Naive thymus-derived CD4-positive, alpha-beta T cell (primary cell): ENCODE data around the gene ARMC7. TPM values are rescaled to one million over a fixed set of nuclear protein-coding genes. Genes with fewer than 3 reads are reported as not detected.

Experiments
- ATAC-seq: fragments of 150-1000 bp; cut with Tn5 transposase; 2 replicates; pipeline ENCODE4 v1.10.0; 2021; ENCODE audit warnings: mild to moderate bottlenecking, moderate library complexity
- CTCF ChIA-PET: fragments of 350-600 bp; sonication (Branson Sonifier 250); formaldehyde crosslinking; loops from one replicate; lab custom pipeline; 2021; ENCODE audit warnings: antibody characterized with exemption; lab: Charles Lee
- POLR2A ChIA-PET: fragments of 350-600 bp; sonication (Branson Sonifier 250); formaldehyde crosslinking; loops from one replicate; lab custom pipeline; 2021; ENCODE audit warnings: antibody characterized with exemption, inconsistent platforms; lab: Charles Lee
- DNase-seq, 9 donors: peaks; one replicate each; pipeline versions ENCODE4 v3.0.0 to v3.0.0-alpha.2; 2020 to 2022; ENCODE audit warnings: mixed read lengths in 1 of 9
- H3K27ac ChIP-seq: one replicate; pipeline ENCODE4 v1.7.0; 2013; ENCODE audit warnings: mild to moderate bottlenecking, low read depth, low read length, moderate library complexity
- H3K27me3 ChIP-seq, 2 donors: one replicate each; pipeline ENCODE4 v1.7.0; 2013; ENCODE audit warnings: low read length in 2 of 2, mild to moderate bottlenecking in 2 of 2, moderate library complexity in 2 of 2; ENCODE audit not compliant: control insufficient read depth in 2 of 2, insufficient read depth in 2 of 2
- H3K36me3 ChIP-seq, 3 experiments: 1 replicate in 2 of 3; 2 replicates in 1 of 3; pipeline ENCODE4 v1.7.0; 2013; ENCODE audit warnings: low read length in 3 of 3, mild to moderate bottlenecking in 3 of 3, moderate library complexity in 1 of 3; ENCODE audit not compliant: insufficient read depth in 3 of 3, control insufficient read depth in 2 of 3
- H3K4me1 ChIP-seq, 2 donors: one replicate each; pipeline ENCODE4 v1.7.0; 2013; ENCODE audit warnings: low read length in 2 of 2, mild to moderate bottlenecking in 2 of 2, moderate library complexity in 1 of 2; ENCODE audit not compliant: control insufficient read depth in 2 of 2, insufficient read depth in 2 of 2
- H3K4me3 ChIP-seq: 2 replicates; pipeline ENCODE4 v1.7.0; 2013; ENCODE audit warnings: mild to moderate bottlenecking, low read length
- H3K9me3 ChIP-seq, 3 experiments: 1 replicate in 2 of 3; 2 replicates in 1 of 3; pipeline ENCODE4 v1.7.0; 2013; ENCODE audit warnings: low read length in 3 of 3; ENCODE audit not compliant: control insufficient read depth in 2 of 3
- H3K27ac Mint-ChIP-seq, 9 donors: one replicate each; pipeline ENCODE4 v1.8.0; 2020 to 2022; ENCODE audit warnings: mixed read lengths in 9 of 9, mild to moderate bottlenecking in 8 of 9, moderate library complexity in 5 of 9, inconsistent platforms in 2 of 9
- H3K27me3 Mint-ChIP-seq, 5 donors: one replicate each; pipeline ENCODE4 v1.8.0; 2021 to 2022; ENCODE audit warnings: mixed read lengths in 5 of 5, mild to moderate bottlenecking in 1 of 5
- H3K36me3 Mint-ChIP-seq, 5 donors: one replicate each; pipeline ENCODE4 v1.8.0; 2020 to 2022; ENCODE audit warnings: mixed read lengths in 5 of 5, mild to moderate bottlenecking in 3 of 5, inconsistent platforms in 1 of 5
- H3K4me1 Mint-ChIP-seq, 7 donors: one replicate each; pipeline ENCODE4 v1.8.0; 2020 to 2022; ENCODE audit warnings: mixed read lengths in 7 of 7, mild to moderate bottlenecking in 3 of 7, inconsistent platforms in 1 of 7
- H3K4me3 Mint-ChIP-seq, 10 donors: one replicate each; pipeline ENCODE4 v1.8.0; 2020 to 2022; ENCODE audit warnings: mild to moderate bottlenecking in 10 of 10, mixed read lengths in 10 of 10, moderate library complexity in 6 of 10, inconsistent platforms in 2 of 10
- H3K9me3 Mint-ChIP-seq, 11 donors: one replicate each; pipeline ENCODE4 v1.8.0; 2020 to 2022; ENCODE audit warnings: mixed read lengths in 11 of 11, mild to moderate bottlenecking in 4 of 11, inconsistent platforms in 1 of 11, moderate library complexity in 1 of 11
- intact Hi-C, 2 donors: fragments of 100-400 bp; cut with micrococcal nuclease; formaldehyde crosslinking; loops; one replicate each; pipeline ENCODE4 v1.15.1; 2023
- polyA plus RNA-seq, 2 donors: library from polyadenylated mRNA; unstranded; fragments of 300-500 nt; fragmentation: Illumina TruSeq; gene quantifications; one replicate each; pipeline ENCODE4 v1.2.3, GENCODE V29; 2021
- total RNA-seq, 6 experiments: library from RNA in 5 of 6; stranded (reverse) in 5 of 6; gene quantifications; 1 replicate in 5 of 6; 2 replicates in 1 of 6; pipeline ENCODE4 v1.2.3 and lab custom pipeline; 2021 to 2026

The ARMC7 gene
- total and polyA plus RNA-seq, 7 experiments from 2014 or later, result 1.8 to 18.9 (median 10.5) TPM

DNA sequence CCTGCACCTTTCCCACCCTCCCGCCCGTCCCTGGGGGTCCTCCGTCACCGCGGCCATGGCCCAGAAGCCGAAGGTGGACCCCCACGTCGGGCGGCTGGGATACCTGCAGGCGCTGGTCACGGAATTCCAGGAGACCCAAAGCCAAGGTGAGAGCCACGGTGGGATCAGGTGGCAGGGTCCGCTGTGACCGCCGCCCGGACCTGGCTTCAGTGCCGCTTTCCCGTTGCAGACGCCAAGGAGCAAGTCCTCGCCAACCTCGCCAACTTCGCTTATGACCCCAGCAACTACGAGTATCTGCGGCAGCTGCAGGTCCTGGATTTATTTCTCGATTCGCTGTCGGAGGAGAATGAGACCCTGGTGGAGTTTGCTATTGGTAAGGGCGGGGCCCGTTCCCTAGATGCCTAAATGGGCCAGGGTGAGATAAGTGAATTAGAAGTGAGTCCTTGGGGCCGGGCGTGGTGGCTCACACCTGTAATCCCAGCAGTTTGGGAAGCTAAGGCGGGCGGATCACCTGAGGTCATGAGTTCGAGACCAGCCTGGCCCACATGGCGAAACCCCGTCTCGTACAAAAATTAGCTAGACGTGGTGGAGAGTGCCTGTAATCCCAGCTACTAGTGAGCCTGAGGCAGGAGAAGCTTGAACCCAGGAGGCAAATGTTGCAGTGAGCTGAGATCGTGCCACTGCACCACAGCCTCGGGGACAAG is 617 bp downstream of the ARMC7 start:
- Histone ChIP-seq H3K36me3 (no peaks in the 10 kb centered on the region), H3K9me3 (no peaks in the 10 kb centered on the region), H3K27me3 (no peaks in the 10 kb centered on the region), H3K4me3 (peak overlapping the region; percentile 81), H3K4me1 (peaks cover 23 to 25% of the 10 kb centered on the region in 2 donors), H3K27ac (peak overlapping the region; percentile 75)
- Mint-ChIP-seq H3K27me3 (no peaks in the 10 kb centered on the region), H3K4me3 (peak overlapping the region; percentile 72 to 94 (median 89)), H3K9me3 (no peaks in the 10 kb centered on the region), H3K27ac (peak overlapping the region; percentile 68 to 93 (median 81)), H3K4me1 (peaks cover 27 to 46% (median 39%) of the 10 kb centered on the region in 7 donors), H3K36me3 (peaks cover 5 to 21% (median 7%) of the 10 kb centered on the region in 5 donors)
- ChIA-PET POLR2A (interaction anchor here (0.5 to 2.6 kb wide), 18 partner anchors 11 to 656 kb away, joined by 3 to 19 read pairs (median 4); partner anchors contain the start of genes MRPL58, NT5C, NUP85 and SLC16A5), CTCF (interaction anchor here (0.6 to 9.3 kb wide), 11 partner anchors 9 to 99 kb away, joined by 3 to 136 read pairs (median 3); partner anchors contain the start of genes NT5C and NUP85)
- ATAC-seq (no peak), DNase-seq (no peak)
- intact Hi-C loops, result loop anchor here in 1 of 2 donors (1.0 to 5.0 kb wide), 4 partner anchors 21 to 302 kb away; partner anchors contain the start of gene NT5C

- peaks cover 5 to 21% (median 7%) of the 10 kb centered on the region in 5 donors for H3K36me3 Mint-ChIP-seq
- ATAC-seq (no peak), DNase-seq (no peak)
- H3K27me3 Mint-ChIP-seq, result no peaks in the 10 kb centered on the region
- H3K4me1 Mint-ChIP-seq, result peaks cover 27 to 49% (median 38%) of the 10 kb centered on the region in 7 donors
- peaks cover 0 to 4% (median 0%) of the 10 kb centered on the region in 3 experiments for H3K36me3 ChIP-seq
- peak overlapping the region; percentile 4 to 91 (median 66) for H3K27ac Mint-ChIP-seq
- POLR2A ChIA-PET, result interaction anchor here (0.6 to 3.0 kb wide), 10 partner anchors 19 to 139 kb away, joined by 3 to 17 read pairs (median 3); no protein-coding TSS in a partner anchor
- H3K27ac ChIP-seq, result no peak overlapping the region
- no peak overlapping the region for H3K4me3 ChIP-seq
- H3K4me1 ChIP-seq, result peaks cover 23 to 25% of the 10 kb centered on the region in 2 donors
- no peaks in the 10 kb centered on the region for H3K9me3 ChIP-seq
- peak overlapping the region in 9 of 10 donors; percentile 61 to 89 (median 75) for H3K4me3 Mint-ChIP-seq
- no peaks in the 10 kb centered on the region for H3K9me3 Mint-ChIP-seq
- intact Hi-C loops, result loop anchor here in 1 of 2 donors (5.0 kb wide), 2 partner anchors 150 to 300 kb away; no protein-coding TSS in a partner anchor
- H3K27me3 ChIP-seq, result no peaks in the 10 kb centered on the region
- CTCF ChIA-PET, result interaction anchor here (0.6 to 9.3 kb wide), 12 partner anchors 14 to 441 kb away, joined by 3 to 136 read pairs (median 5); partner anchors contain the start of gene NUP85
Measured at GRCh38 chr17:75111777-75112335, 2.1 kb downstream of the ARMC7 start.

DNA sequence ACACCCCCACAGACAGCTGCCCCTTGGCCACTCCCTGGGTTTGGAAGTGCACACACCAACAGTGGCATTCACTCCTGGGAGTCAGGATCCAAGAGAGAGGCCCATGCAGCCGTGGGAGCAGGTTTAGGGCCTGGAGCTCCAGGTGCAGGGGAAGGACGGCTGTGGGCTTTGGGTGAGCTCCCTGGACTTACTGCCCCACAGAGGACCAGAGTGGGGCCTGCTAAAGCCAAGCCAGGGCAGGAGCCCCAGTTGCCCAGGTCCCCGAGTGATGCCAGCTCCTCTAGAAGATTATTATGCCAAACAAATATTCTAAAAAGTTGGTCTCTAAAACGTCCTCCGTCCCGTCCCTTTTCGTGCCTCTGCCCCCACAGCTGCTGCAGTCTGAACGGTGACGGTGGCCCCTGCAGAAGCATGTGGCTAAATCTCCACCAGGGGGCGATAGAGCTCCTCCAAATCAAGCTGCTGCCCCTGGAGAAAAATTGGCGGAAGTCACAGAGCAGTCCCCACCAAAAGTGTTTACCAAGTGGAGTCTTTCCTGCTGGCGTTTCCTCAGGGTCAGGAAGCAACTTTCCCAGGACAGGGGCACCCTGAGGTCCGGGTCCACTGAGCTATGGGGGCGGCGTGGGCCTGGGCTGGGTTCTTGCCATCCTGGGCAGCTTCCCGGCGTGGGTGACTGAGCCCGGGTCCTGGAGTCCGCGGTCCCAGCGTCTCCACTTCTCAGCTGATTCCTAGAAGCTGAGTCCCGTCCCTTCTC is 4.2 kb downstream of the ARMC7 start:
- Mint-ChIP-seq H3K4me1 (peaks cover 27 to 46% (median 37%) of the 10 kb centered on the region in 7 donors), H3K4me3 (peak overlapping the region; percentile 82 to 96 (median 89)), H3K9me3 (no peaks in the 10 kb centered on the region), H3K36me3 (peaks cover 5 to 22% (median 12%) of the 10 kb centered on the region in 5 donors), H3K27me3 (no peaks in the 10 kb centered on the region), H3K27ac (peak overlapping the region; percentile 81 to 96 (median 91))
- peaks cover 0 to 13% (median 0%) of the 10 kb centered on the region in 3 experiments for H3K36me3 ChIP-seq
- intact Hi-C loops, result loop anchor here (1.0 to 5.0 kb wide), 13 partner anchors 10 to 298 kb away; partner anchors contain the start of genes JPT1 (in 2 of the 2), NT5C (in 2 of the 2) and MIF4GD (in 1 of the 2)
- ATAC-seq, result peak; percentile 85
- H3K27ac ChIP-seq, result peak overlapping the region; percentile 71
- peak overlapping the region; percentile 75 for H3K4me3 ChIP-seq
- CTCF ChIA-PET, result interaction anchor here (0.7 to 9.3 kb wide), 42 partner anchors 8 to 424 kb away, joined by 3 to 136 read pairs (median 4); partner anchors contain the start of genes CDR2L, MIF4GD, MRPL58 and NT5C
- peaks cover 19 to 20% of the 10 kb centered on the region in 2 donors for H3K4me1 ChIP-seq
- peak; percentile 69 to 94 (median 87) for DNase-seq
- POLR2A ChIA-PET, result interaction anchor here (0.6 to 3.0 kb wide), 32 partner anchors 10 to 157 kb away, joined by 3 to 16 read pairs (median 5); partner anchors contain the start of genes GGA3, JPT1, MIF4GD and MRPL58
- H3K27me3 ChIP-seq, result no peaks in the 10 kb centered on the region
- H3K9me3 ChIP-seq, result no peaks in the 10 kb centered on the region

DNA sequence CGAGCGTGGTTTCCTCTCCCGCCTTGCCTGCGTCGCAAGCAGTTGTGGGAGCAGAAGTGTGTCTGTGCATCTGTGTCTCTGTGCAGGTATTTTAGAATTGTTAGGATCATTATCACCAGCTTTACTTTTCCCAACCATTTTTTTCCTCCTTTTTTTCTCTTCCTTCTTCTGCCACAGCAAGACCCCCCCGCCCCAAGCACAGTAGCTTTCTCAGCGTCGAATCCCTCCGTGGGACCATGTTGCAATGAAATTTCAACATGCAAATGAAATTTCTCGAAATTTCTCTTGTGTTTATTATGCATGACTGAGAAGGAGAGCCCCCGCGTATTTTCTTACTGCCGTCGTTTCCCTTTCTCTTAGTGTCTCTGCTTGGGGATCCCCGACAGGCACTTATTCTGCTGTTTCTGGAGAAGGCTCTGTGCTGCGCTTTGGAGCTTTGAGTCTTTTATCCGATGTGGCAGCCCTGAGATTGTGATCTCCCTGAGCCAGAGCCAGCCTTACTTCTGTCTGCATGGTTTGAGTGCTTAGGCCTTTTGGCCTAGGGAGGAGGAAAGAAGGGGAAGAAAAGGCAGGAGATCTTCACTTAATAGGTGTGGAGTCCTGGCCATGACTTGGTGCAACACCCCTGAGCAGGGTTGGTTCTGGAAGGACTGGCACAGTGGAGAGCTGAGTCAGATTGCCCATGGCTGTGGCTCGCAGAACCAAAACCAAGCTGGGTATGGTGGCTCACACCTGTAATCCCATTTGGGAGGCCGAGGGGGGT is 5.0 kb downstream of the ARMC7 start:
- peak overlapping the region; percentile 75 for H3K4me3 ChIP-seq
- peak overlapping the region; percentile 81 to 96 (median 91) for H3K27ac Mint-ChIP-seq
- peaks cover 16 to 19% of the 10 kb centered on the region in 2 donors for H3K4me1 ChIP-seq
- H3K27me3 Mint-ChIP-seq, result no peaks in the 10 kb centered on the region
- no peaks in the 10 kb centered on the region for H3K27me3 ChIP-seq
- H3K9me3 Mint-ChIP-seq, result no peaks in the 10 kb centered on the region
- CTCF ChIA-PET, result interaction anchor here (0.6 to 9.3 kb wide), 43 partner anchors 9 to 423 kb away, joined by 3 to 136 read pairs (median 4); partner anchors contain the start of genes CDR2L, MIF4GD, MRPL58 and NT5C
- POLR2A ChIA-PET, result interaction anchor here (0.6 to 3.0 kb wide), 31 partner anchors 9 to 157 kb away, joined by 3 to 16 read pairs (median 5); partner anchors contain the start of genes GGA3, JPT1, MIF4GD and MRPL58
- peaks cover 5 to 24% (median 12%) of the 10 kb centered on the region in 5 donors for H3K36me3 Mint-ChIP-seq
- peaks cover 0 to 13% (median 0%) of the 10 kb centered on the region in 3 experiments for H3K36me3 ChIP-seq
- H3K4me1 Mint-ChIP-seq, result peaks cover 27 to 47% (median 37%) of the 10 kb centered on the region in 7 donors
- no peaks in the 10 kb centered on the region for H3K9me3 ChIP-seq
- H3K27ac ChIP-seq, result peak overlapping the region; percentile 71
- intact Hi-C loops, result loop anchor here (1.0 to 5.0 kb wide), 13 partner anchors 10 to 298 kb away; partner anchors contain the start of genes JPT1 (in 2 of the 2), NT5C (in 2 of the 2) and MIF4GD (in 1 of the 2)
- peak overlapping the region; percentile 82 to 96 (median 89) for H3K4me3 Mint-ChIP-seq
- DNase-seq (no peak), ATAC-seq (no peak)

DNA sequence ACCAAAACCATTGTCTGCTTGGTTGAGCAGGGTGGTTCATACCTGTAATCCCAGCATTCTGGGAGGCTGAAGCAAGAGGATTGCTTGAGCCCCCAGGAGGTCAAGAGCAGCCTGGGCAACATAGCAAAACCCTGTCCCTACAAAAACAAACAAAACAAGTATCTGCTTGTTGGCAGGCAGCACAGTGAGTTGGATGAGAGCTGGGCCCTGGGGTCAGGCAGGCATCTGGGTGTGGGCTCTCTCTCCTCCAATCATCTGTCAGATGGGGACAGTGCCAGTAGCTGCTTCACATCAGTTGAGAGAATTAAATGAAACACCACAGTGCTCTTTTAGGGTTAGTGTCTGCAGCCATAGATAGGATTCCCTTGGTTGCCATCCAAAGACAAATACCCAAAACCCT is 5.8 kb downstream of the ARMC7 start:
- ChIA-PET POLR2A (interaction anchor here (0.6 to 2.5 kb wide), 10 partner anchors 10 to 355 kb away, joined by 3 to 16 read pairs (median 6); partner anchors contain the start of genes GGA3, MRPS7, NT5C and NUP85), CTCF (interaction anchor here (0.6 to 9.3 kb wide), 10 partner anchors 10 to 154 kb away, joined by 4 to 136 read pairs (median 32); partner anchors contain the start of genes NT5C and NUP85)
- intact Hi-C loops, result no loop called here
- Mint-ChIP-seq H3K27ac (peak overlapping the region in 1 of 9 donors; percentile 88), H3K27me3 (no peaks in the 10 kb centered on the region), H3K36me3 (peaks cover 5 to 25% (median 12%) of the 10 kb centered on the region in 5 donors), H3K4me3 (peak overlapping the region in 2 of 10 donors; percentile 82 to 89), H3K4me1 (peaks cover 22 to 43% (median 37%) of the 10 kb centered on the region in 7 donors), H3K9me3 (no peaks in the 10 kb centered on the region)
- Histone ChIP-seq H3K36me3 (peaks cover 0 to 17% (median 0%) of the 10 kb centered on the region in 3 experiments), H3K4me3 (no peak overlapping the region), H3K4me1 (peaks cover 16 to 17% of the 10 kb centered on the region in 2 donors), H3K27ac (no peak overlapping the region), H3K9me3 (no peaks in the 10 kb centered on the region), H3K27me3 (no peaks in the 10 kb centered on the region)
- ATAC-seq (no peak), DNase-seq (no peak)
